ENCODE measurements around the gene GABRR3.

The GABRR3 gene

GRCh38 chr3:97981886-97982285 lies 53.2 kb downstream of the GABRR3 start:
- no peaks in the 10 kb centered on the region for H3K9me3 Mint-ChIP-seq
- H3K4me1 Mint-ChIP-seq: peaks cover 23% of the 10 kb centered on the region
- TF ChIP-seq CTCF (IDR thresholded peaks at IDR 0.05; ENCODE audit: unreplicated experiment in 3 of 3): no peak
- no peaks in the 10 kb centered on the region for H3K36me3 Mint-ChIP-seq (ENCODE audit: low read depth)
- H3K27ac Mint-ChIP-seq: peak overlapping the region in 2 of 3 experiments; percentile 6 to 40
- H3K4me3 Mint-ChIP-seq: no peak overlapping the region
- H3K27me3 Mint-ChIP-seq (ENCODE audit: low read depth): no peaks in the 10 kb centered on the region

- no peak for TF ChIP-seq CTCF (IDR thresholded peaks at IDR 0.05; ENCODE audit: unreplicated experiment in 3 of 3)
- H3K27me3 Mint-ChIP-seq (ENCODE audit: low read depth): no peaks in the 10 kb centered on the region
- no peak overlapping the region for H3K27ac Mint-ChIP-seq
- H3K9me3 Mint-ChIP-seq: no peaks in the 10 kb centered on the region
- no peaks in the 10 kb centered on the region for H3K36me3 Mint-ChIP-seq (ENCODE audit: low read depth)
- no peak overlapping the region for H3K4me3 Mint-ChIP-seq
- H3K4me1 Mint-ChIP-seq: peaks cover 23% of the 10 kb centered on the region
Measured at GRCh38 chr3:97979610-97980009, 55.5 kb downstream of the GABRR3 start.

- Mint-ChIP-seq H3K36me3 (ENCODE audit: low read depth) (no peaks in the 10 kb centered on the region), H3K4me3 (no peak overlapping the region), H3K9me3 (no peaks in the 10 kb centered on the region), H3K27ac (no peak overlapping the region), H3K27me3 (ENCODE audit: low read depth) (peaks cover 5% of the 10 kb centered on the region), H3K4me1 (peaks cover 12% of the 10 kb centered on the region)
- no peak for TF ChIP-seq CTCF (IDR thresholded peaks at IDR 0.05; ENCODE audit: unreplicated experiment in 3 of 3)
Measured at GRCh38 chr3:97975466-97975865, 59.6 kb downstream of the GABRR3 start.

GRCh38 chr3:97974996-97975395 lies 60.1 kb downstream of the GABRR3 start:
- Mint-ChIP-seq H3K36me3 (ENCODE audit: low read depth) (no peaks in the 10 kb centered on the region), H3K27me3 (ENCODE audit: low read depth) (peaks cover 5% of the 10 kb centered on the region), H3K9me3 (no peaks in the 10 kb centered on the region), H3K4me1 (peaks cover 16% of the 10 kb centered on the region), H3K27ac (no peak overlapping the region), H3K4me3 (peak overlapping the region in 2 of 3 experiments; percentile 55 to 69)
- no peak for TF ChIP-seq CTCF (IDR thresholded peaks at IDR 0.05; ENCODE audit: unreplicated experiment in 3 of 3)

GRCh38 chr3:97972976-97973375 lies 62.1 kb downstream of the GABRR3 start:
- no peaks in the 10 kb centered on the region for H3K36me3 Mint-ChIP-seq (ENCODE audit: low read depth)
- peaks cover 5% of the 10 kb centered on the region for H3K27me3 Mint-ChIP-seq (ENCODE audit: low read depth)
- peak overlapping the region; percentile 70 to 79 (median 79) for H3K4me3 Mint-ChIP-seq
- H3K9me3 Mint-ChIP-seq: no peaks in the 10 kb centered on the region
- H3K27ac Mint-ChIP-seq: peak overlapping the region in 2 of 3 experiments; percentile 50 to 70
- TF ChIP-seq CTCF (IDR thresholded peaks at IDR 0.05; ENCODE audit: unreplicated experiment in 3 of 3): no peak
- peaks cover 34% of the 10 kb centered on the region for H3K4me1 Mint-ChIP-seq

All from nephron (organoid).